ENCODE results near the gene UNC13D.
"Not testable (repeated sequence)": the region's sequence is repeated elsewhere in the genome, so short reads cannot be mapped to it uniquely, and the experiment has no call there.

The UNC13D gene

DNA sequence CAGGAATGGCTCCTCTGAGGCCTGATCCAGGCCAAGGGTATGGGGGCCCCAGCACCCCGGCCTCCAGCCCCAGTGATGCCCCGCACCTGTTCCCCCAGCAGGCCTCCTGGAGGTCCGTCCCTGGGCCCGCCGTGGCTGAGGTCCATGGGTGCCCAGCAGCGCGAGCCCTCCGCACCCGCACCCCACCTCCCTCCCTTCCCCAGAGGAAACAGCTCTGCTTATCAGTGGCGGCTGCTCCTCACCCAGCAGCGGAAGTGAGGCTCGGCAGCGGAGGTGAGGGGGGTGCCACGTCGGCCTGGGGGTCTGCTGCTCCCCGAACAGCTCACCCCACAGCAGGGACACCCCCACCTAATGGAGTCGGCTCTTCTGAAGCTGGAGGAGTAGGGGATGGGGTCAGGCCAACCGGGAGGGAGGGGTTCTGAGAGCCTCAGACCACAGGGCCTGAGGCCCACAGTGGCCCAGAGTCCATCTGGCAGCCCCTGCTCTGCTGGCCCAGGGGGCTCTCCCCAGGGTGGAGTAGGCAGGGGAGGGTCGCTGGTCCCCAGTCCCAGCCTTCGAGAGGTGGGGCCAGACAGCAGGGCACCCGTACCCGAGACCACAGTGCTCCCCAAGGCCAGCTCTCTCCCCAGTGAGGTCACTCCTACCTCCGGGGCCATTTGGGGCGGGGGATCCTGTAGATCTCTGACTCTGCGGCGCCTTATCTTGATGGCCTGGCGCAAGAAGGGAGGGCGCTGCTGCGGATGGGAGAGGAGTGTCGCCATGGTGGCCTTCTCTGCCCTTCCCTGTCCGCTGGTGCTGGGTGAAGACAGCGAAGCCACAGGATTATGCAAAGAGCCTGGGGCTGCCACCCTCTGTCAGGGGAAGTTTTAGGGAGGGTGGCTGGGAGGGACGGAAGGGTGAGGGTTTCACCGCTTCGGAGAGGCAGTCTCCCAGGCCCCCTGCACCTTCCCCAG lies at the start of gene UNC13D:
Gene UNC13D (minus strand): TSS at position 828 of the 953 bp plus-strand sequence. CDS start 67 bp downstream, at position 761.
- no peak for DNase-seq (ENCODE audit: low read depth in 2 of 2)

- DNase-seq (ENCODE audit: low read depth in 2 of 2) = no peak
Measured at GRCh38 chr17:75893305-75894048, 49.3 kb upstream of the UNC13D start.

- no peak for DNase-seq (ENCODE audit: low read depth in 2 of 2)
Measured at GRCh38 chr17:75892556-75893224, 48.5 kb upstream of the UNC13D start.

DNA sequence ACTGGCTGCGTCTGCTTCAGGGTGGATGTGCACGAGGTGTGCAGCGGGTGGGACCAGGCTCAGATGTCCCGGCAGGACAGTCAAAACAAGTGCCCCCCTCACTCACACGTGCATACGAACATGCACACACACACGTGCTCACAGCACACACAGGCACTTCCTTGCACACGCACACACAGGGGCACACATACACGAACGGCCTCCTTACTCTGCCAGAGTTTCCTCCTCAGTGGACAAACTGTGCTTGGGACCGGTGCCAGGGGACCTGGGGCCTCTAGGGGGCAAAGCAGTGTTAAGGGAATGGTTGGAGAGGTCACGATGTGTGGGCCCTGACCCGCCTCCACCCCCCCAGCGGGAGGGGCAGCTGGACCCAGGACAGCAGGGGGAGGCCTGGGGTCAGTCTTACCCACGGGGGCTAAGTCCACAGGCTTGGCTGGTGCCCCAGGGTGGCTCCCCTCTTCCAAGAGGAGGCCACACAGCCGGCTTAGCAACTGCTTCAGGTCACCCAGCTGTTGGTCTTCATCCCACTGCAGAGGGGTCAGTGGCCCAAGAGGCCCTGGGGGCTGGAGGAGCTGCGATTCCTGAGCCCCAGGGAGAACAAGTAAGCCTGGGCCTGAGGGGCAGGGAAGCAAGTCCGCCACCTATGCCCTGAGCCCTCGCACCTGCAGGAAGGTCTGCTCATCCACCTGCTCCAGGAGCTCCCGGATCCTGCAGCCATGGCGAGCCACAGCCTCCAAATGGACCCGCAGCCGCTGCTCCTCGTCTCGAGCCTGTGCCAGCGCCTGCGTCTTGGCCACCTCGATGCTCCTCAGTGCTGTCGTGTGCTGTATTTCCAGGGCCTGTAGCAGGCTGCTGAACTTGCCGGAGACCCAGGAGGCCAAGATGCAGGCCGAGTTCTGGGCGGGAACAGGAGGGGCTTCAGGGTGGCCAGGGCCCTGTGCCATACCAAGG lies 47.7 kb upstream of the UNC13D start:
- no peak for DNase-seq (ENCODE audit: low read depth in 2 of 2)

DNA sequence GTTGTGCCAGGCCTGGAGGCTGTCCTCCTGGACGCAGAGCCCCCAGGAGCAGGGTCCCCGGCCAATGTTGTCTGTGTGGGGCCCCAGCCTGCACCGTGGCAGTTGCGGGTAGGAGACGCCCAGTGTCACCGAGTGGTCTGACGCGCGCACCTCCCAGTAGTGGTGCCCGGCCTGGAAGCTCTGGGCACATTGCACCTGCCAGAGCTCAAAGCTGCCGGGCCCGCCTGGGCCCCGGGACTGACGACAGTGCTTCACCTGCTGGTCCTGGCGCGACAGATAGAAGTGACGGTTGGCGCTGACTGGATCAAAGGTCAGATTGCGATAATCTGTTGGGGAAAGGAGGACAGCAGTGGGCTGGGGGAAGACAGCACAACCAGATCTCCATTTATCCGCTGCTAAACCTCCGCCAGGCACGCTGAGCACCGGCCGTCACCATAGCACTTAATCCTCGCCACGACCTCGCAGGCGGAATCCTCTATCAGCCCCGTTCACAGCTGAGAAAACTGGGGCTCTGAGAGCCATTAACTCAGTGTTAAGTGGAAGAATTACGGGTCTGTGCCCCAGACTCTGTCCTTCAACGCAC lies 46.9 kb upstream of the UNC13D start:
- no peak for DNase-seq (ENCODE audit: low read depth in 2 of 2)

DNA sequence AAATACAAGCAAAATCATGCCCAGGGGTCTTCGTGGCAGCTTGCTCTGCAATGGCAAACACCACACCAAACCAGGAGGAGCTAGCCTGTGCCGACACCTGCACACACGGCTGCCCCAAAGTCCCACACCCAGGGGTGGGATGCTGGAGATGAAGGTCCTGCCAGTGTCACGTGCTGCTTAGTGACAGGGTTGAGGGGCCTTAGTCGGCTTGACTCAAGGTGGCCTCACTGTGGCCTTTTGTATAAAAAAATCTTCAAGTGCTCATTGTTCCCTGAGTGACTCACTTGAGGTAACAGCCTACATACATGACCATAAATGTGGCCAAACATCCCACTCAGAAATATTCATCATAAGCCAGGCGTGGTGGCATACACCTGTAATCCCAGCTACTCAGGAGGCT lies 45.2 kb upstream of the UNC13D start:
- DNase-seq (ENCODE audit: low read depth in 2 of 2) = no peak

DNA sequence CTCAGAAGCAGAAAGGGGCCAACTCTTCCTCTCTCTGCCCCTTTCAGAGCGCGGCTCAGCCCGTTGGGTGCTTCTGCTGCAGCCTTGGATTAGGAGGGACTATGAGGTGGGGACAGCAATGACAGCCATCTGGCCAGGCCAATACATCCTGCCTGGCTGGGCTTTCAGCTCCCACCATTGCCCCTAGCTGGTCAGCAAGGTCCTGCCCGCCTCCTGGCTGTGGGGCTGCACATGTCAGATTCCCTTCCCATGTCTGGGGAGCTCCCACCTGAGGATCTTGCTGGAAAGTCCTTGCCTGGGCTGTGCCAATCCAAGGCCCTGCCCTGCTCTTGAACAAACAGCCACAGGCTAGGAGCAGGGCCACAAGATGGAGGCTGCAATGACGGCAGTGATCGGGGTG lies 44.3 kb upstream of the UNC13D start:
- no peak for DNase-seq (ENCODE audit: low read depth in 2 of 2)

DNA sequence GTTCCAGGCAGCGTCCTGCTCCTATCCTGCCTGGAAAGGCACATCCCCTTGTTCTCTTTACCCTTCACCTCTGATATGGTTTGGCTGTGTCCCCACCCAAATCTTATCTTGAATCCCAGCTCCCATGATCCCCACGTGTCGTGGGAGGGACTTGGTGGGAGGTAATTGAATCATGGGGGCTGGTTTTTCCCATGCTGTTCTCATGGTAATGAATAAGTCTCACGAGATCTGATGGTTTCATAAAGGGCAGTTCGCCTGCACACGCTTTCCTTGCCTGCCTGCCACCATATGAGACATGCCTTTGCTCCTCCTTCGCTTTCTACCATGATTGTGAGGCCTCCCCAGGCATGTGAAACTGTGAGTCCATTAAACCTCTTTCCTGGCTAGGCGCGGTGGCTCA lies 41.7 kb upstream of the UNC13D start:
- DNase-seq (ENCODE audit: low read depth in 2 of 2) = not testable (repeated sequence)

DNA sequence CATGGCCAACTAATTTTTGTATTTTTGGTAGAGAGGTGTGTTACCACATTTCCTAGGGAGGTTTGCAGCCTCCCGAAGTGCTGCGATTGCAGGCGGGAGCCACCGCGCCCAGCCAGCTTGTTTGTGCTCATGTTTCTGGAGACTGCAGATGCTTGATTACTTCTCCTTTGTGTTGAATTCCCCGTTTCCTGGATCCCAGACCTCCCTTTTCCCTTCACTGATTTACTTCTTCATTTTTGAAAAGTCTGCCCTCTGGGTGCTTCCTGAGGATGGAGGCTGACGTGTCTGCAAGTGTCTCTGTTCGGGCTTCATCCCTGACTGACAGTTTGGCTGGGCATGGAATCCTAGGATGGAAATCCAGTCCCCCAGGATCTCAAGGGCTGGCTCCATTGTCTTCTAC lies 41.2 kb upstream of the UNC13D start:
- no peak for DNase-seq (ENCODE audit: low read depth in 2 of 2)

DNA sequence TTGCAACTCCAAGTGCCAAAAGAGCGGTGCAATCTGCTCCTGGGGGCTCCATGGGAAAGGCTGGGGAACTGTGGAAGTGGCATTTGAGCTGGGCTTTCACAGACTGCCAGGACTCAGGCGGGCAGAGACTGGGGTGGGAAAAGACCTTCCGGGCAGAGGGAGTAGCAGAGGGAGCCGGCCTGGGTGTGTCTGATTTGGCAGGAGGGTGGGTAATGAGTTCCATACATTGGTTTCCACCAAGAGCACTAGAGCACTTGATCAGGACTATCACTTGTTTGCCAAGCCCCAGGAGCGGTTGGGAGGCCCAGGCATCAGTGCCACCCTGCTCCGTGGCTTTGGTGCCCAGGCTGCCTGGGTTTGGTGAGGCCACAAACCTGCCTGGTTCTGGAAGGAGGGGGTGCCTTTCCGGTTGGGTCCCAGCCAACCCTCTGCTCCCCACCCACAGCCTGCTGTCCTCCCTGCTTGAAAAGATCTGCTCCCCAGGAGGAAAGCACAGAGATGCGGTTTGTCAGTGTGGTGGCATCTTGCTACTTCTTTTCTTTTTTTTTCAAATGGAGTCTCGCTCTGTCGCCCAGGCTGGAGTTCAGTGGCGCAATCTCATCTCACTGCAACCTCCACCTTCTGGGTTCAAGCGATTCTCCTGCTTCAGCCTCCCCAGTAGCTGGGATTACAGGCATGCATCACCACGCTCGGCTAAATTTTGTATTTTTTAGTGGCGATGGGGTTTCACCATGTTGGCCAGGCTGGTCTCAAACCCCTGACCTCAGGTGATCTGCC lies 37.7 kb upstream of the UNC13D start:
- no peak for DNase-seq (ENCODE audit: low read depth in 2 of 2)

GRCh38 chr17:75880266-75880665 lies 36.1 kb upstream of the UNC13D start:
- no peak for DNase-seq (ENCODE audit: low read depth in 2 of 2)

DNA sequence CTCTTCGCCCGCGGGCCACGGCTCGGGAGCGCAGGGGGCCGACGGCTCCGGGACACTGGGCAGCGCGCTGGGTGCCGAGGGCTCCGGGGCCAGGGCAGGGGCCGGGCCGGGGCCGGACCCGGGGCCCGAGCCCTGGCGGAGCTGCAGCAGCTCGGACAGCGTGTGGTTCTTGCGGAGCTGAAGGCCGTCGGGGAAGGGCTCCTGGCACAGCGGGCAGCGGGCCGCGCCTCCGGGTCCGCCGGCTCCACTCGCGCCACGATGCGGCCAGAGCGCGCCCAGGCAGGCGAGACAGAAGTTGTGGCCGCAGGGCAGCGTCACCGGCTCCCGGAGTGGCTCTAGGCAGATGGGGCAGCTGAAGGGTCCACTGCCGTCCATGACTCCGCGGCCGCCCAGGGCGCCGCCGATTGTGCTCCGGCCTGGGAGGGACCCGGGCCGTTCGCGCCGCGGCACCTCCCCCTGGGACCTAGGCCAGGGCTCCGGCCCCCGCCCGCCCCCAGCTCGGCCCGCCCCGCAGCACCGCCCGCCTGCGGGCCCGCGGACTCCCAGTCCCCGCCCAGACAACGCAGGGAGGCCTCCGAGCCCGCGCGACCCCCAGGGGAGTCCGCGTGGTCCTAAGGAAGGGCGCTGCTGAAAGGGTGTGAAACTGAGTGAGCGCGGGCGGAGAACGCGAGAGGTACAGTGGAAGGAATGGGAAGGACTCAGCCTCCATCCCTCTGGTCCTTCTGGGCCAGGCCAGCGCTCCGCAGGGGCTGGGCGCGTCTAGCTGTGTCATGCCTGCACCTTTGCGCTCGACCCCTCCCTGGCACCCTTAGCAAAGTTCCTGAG lies 34.2 kb upstream of the UNC13D start, which contains the start of gene TRIM47:
Gene TRIM47 (minus strand): TSS at position 408 of the 825 bp plus-strand sequence. CDS start 33 bp downstream, at position 375.
- DNase-seq (ENCODE audit: low read depth in 2 of 2) = no peak

- peak in 1 of 2 donors; percentile 63 for DNase-seq (ENCODE audit: low read depth in 2 of 2)
Measured at GRCh38 chr17:75877752-75878173, 33.6 kb upstream of the UNC13D start.

GRCh38 chr17:75876938-75877751 lies 32.9 kb upstream of the UNC13D start:
- DNase-seq (ENCODE audit: low read depth in 2 of 2) = no peak

- DNase-seq (ENCODE audit: low read depth in 2 of 2) = peak in 1 of 2 donors; percentile 56
Measured at GRCh38 chr17:75876190-75876937, 32.2 kb upstream of the UNC13D start.

GRCh38 chr17:75875940-75876189 lies 31.7 kb upstream of the UNC13D start:
- DNase-seq (ENCODE audit: low read depth in 2 of 2) = no peak

DNA sequence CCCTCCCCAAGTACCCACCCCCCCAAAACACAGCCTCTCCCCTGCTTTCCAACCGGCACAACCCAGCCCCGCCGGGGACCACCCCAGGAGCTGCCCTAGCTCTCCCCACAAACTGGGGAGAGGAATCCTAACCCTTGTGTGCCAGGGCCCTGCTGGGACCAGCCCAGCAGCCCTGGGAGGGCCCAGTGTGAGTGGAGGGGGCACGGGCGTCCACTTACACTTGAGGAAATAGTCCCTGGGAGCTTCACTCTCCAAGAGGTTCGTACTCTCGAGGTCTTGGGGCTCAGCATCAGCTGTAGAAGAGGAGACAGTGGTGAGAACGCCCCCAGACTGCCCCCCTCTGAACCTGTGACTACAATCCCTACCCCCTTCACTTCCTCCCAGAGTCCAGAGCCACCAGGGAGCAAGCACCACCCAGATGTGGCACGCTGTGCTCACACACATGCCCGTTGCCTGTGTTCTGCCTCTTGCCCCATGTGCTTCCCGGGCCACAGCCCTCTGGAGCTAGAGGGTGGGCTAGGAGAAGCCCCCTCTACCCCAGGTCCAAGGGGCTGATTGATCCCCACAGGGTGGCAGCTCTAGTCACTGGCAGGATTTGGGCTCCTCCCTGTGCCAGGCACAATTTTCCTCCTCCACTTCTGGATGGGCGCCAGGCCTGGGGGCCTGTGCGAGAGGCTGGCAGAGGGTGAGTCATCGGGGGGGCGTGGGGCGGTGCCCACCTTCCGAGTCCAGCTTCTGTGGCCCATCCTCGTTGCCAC lies 31.2 kb upstream of the UNC13D start:
- no peak for DNase-seq (ENCODE audit: low read depth in 2 of 2)

Measured in stimulated activated CD4-positive, alpha-beta T cell treated with anti-CD3 and anti-CD28 coated beads, Interleukin-15, amount 100 ng/mL, for 48 hours (primary cell).